ENCODE measurements around the gene KRTCAP2. TPM values are rescaled to one million over a fixed set of nuclear protein-coding genes. Genes with fewer than 3 reads are reported as not detected.

The KRTCAP2 gene
- total RNA-seq, 1 donor from 2014 or later: 170 TPM

DNA sequence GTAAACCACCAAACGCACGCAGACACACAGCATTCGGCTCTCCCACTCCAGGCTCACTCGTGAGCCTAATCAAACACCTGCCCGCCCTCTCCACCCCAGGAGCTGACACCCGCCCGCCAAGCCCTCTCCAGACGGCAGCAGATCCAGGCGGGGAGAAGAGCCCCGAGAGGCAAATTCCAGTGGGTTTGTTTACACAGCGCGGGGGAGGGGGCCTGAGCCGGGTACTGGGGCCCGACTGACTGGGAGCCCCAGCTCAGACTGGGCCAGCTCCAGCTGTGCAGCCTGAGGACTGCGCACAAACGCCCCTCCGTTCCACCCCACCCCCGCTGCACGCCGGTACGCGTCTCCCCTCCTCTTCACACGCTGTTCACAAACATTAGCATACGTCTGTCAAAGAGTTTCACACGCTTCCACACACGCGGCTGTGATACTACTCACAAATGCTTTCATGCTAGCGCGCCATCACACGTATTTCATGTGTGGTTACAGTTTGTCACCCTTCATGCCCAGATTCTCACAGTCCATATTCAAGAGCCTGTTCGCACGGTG, 46.5 kb downstream of the KRTCAP2 start:
- no peak for TF ChIP-seq CTCF (conservative IDR thresholded peaks at IDR 0.05; ENCODE audit: low read depth, low read length)
- peak overlapping the region; percentile 87 for H3K4me3 ChIP-seq (ENCODE audit: low read depth, low read length)
- no peak for DNase-seq (ENCODE audit: low read depth)

DNA sequence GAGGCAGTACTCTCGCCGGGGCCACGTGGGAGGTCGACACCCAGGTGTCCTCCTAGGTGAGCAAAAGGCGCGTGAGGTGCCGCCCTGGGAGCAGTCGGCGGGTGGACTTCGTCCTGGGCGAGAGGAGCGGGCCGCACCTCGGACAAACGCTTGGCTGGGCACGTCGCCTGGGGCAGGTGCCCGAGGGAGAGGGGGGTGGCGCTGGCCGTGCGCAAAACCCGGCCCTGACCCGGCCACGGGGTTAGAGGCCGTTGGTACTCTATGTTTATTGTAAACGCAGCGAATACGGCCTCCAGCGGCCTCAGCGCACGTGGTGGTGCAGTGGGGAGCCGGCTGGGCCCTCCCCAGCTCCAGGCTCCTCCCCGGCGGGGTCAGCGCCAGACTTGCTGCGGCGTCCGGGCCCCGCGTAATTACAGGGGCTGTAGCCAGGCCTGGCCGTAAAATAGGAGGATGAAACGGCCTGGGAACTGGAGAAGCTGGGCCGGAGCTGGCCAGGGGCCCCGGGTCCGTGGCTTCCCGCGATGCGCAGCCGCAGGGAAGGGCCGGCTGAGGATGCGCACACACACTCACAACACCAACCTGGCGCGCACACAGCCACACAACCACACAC, 47.1 kb downstream of the KRTCAP2 start:
- peak overlapping the region; percentile 87 for H3K4me3 ChIP-seq (ENCODE audit: low read depth, low read length)
- no peak for DNase-seq (ENCODE audit: low read depth)
- TF ChIP-seq CTCF (conservative IDR thresholded peaks at IDR 0.05; ENCODE audit: low read depth, low read length): no peak

DNA sequence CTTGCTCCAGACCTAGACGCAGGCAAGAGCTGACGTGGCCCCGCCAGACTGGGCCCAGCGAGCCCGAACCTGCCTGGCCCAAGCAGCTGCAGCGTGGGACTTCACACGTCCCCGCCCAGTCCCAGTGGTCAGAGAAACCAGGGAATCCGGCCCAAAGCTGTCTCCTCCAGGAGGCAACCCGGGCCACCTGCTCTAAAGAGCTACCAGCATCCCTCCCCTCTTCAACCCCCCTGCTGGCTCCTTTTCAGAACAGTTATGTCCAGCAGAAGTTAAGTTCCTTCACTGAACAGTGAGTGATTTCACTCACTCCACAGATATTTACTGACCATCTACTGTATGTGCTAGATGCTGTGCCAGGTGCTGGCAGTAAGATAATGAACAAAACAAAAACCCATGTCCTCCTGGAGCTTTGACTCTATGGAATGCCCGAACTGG, 47.6 kb downstream of the KRTCAP2 start:
- peak; percentile 22 for TF ChIP-seq CTCF (conservative IDR thresholded peaks at IDR 0.05; ENCODE audit: low read depth, low read length)
- no peak overlapping the region for H3K4me3 ChIP-seq (ENCODE audit: low read depth, low read length)
- no peak for DNase-seq (ENCODE audit: low read depth)

DNA sequence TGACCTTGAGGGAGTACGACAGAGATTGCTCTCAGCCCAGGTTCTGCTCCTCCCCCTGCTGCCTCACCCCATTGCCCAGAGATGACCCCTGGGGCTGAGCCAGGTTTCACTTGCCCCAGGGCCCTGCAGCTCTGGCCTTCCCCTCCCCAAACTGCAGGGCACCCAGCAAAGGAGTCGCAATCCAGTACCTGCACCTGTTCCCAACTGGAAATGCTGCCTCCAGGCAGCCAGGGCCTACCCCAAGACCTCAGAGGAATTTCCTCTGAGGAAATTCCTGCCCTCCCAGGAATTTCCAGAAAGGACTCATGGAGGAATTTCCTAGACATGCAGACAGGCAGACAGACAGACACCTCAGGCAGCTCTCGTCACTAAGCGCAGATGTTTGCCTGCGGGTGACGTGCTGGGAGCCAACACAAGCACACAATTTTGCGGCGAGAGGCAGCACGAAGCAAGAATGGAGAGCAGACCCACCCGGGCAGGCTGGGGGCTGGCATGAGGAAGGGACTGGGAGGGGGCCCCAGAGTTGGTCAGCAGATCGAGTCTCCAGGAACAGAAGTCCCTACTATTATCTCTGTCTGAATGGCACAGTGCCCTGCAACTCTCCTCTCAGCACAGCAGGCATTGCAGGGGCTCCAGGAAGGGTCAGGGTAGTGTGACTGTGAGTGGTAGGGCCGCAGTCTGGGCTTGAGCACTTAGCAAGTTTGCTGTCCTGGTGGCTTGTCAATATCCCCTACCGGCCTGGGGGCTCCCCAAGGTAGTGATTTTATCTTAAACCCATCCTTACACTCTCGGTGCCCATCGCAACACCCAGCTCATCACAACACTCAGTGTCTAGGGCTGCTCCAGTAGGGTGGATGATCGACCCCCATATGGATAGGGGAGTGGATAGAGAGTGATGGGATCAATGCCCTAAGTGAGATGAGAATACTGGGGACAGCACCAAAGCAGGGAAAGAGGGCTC, 48.3 kb downstream of the KRTCAP2 start:
- no peak overlapping the region for H3K4me3 ChIP-seq (ENCODE audit: low read depth, low read length)
- no peak for TF ChIP-seq CTCF (conservative IDR thresholded peaks at IDR 0.05; ENCODE audit: low read depth, low read length)
- DNase-seq (ENCODE audit: low read depth): no peak

DNA sequence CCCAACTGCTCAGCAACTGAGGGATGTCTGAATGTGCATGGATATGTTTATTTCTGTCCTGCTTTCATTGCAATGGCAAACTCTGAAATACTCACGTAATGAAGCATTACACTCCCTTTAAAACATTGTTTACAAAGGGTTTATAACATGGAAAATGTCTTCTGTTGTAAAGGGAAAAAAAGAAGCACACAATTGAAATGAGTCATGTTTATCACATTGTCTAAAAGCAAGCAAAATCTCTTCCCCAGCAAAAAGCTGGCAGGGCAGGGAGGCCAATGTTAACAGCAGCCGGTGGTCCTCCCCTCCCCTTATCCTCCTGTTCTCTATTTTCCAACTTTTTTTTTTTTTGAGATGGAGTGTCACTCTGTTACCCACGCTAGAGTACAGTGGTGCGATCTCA, 49.3 kb downstream of the KRTCAP2 start:
- no peak for DNase-seq (ENCODE audit: low read depth)
- TF ChIP-seq CTCF (conservative IDR thresholded peaks at IDR 0.05; ENCODE audit: low read depth, low read length): no peak

GRCh38 chr1:155122308-155122707, 50.8 kb downstream of the KRTCAP2 start:
- no peak for TF ChIP-seq CTCF (conservative IDR thresholded peaks at IDR 0.05; ENCODE audit: low read depth, low read length)
- no peak for DNase-seq (ENCODE audit: low read depth)
- no peak overlapping the region for H3K4me3 ChIP-seq (ENCODE audit: low read depth, low read length)

More for the DNA sequence above, 49.3 kb downstream of the KRTCAP2 start:
- H3K4me3 ChIP-seq (ENCODE audit: low read depth, low read length): no peak overlapping the region
